ENCODE measurements around the gene PHKA1.
"Not testable (repeated sequence)": the region's sequence is repeated elsewhere in the genome, so short reads cannot be mapped to it uniquely, and the experiment has no call there.

Gene PHKA1

DNA sequence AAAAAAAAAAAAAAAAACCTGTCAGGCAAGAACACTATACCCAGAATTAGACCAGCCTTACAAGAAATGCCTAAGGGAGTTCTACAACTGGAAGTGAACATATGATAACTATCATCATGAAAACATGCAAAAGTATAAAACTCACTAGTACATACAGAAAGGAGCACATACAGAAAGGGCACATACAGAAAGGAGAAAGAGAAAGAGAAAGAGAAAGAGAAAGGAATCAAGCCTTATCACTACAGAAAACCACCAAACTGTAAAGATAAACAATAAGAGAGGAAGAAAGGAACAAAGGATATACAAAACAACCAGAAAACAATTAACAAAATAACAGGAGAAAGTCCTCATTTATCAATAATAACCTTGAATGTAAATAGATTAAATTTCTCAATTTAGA, 50.4 kb downstream of the PHKA1 start:
- no peak for DNase-seq

DNA sequence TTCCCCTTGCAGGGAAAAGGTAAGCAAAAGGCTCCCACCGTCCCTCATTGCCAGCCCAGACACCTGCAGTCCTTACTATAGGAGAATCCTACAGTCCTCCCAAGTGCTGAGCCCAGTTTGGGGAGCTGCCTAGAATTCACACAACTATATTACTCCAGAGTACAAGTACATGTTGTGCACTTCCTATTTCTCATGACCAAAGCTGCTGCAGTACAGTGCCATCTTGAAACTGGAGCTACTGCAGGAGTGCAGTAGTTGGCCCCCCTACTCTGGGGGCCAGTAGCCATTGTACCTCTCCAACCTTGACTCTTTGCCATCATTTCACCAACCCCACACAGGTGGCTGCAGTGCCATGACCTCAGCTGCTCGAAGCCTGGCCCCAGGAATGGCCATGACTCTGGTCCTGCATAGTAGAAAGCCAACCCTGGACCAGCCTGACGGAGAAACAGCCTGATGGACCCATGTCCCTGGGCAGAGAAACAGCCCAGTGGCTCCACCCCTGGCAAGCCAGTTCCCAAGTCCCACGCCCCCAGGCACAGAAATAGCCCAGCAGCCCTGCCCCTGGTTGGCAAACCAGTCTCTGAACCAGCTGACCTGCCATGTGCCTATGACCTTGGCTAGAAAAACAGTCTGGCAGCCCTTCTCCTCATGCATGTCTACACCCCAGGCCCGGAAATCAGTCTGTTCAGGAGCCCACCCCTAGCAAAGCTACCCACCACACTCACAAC, 51.9 kb downstream of the PHKA1 start:
- no peak for DNase-seq

GRCh38 chrX:72659723-72660122, 54.4 kb downstream of the PHKA1 start:
- no peak for DNase-seq

GRCh38 chrX:72652082-72652481, 62.0 kb downstream of the PHKA1 start:
- no peak for DNase-seq

- no peak for DNase-seq
Measured at GRCh38 chrX:72644946-72645345, 69.2 kb downstream of the PHKA1 start.

DNA sequence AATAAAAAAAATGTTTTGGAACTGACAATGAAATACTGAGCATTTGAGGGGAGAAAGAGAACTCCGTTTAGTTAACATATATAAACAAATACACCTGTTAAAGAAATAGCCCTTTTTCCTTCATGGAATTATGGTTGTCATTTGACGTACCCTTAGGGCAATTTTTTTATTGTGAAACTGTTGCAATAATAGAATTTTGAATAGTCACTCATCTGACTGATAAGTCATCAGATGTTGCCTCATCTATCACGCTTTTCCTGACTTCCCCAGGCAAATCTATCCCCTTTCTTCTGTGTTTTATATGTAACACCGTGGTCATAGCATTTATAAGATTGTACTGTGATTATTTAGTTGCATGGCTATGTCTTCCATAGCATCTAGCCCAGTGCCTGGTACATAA, 72.5 kb downstream of the PHKA1 start:
- DNase-seq, result no peak

DNA sequence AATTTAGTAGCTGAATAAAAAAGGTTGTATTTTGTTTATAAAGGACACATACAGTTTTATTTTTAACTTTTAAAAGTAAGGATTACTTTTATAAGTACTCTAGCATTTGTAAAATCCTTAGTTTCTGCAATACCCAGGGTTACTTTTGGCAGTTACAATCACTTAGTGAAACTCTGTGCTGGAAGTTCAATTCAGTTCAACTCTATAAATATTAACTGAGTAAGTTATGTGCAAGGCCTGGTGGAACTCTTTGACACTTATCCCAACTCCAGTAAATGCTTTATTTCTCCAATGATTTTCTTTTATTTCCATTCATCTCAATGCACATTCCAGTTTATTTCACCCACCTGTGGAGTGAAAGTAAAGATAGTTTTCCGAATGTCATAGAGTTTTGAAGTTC, 78.2 kb downstream of the PHKA1 start:
- no peak for DNase-seq

GRCh38 chrX:72634331-72634730, 79.8 kb downstream of the PHKA1 start:
- DNase-seq, result no peak

DNA sequence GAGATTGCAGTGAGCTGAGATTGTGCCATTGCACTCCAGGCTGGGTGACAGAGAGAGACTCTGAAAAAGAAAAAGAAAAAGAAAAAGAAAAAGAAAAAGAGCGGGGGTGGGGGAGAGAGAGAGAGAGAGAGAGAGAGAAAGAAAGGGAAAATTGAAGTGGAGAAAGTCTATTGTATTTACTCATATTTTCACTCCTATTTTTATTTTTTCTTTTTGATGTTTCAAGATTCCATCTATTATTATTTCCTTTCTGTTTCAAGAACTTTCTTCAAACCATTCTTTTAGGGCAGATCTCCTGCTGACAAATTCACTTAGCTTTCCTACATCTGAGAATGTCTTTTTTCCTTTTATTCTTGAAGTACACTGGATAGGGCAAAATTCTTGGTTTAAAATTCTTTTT, 83.9 kb downstream of the PHKA1 start:
- no peak for DNase-seq

DNA sequence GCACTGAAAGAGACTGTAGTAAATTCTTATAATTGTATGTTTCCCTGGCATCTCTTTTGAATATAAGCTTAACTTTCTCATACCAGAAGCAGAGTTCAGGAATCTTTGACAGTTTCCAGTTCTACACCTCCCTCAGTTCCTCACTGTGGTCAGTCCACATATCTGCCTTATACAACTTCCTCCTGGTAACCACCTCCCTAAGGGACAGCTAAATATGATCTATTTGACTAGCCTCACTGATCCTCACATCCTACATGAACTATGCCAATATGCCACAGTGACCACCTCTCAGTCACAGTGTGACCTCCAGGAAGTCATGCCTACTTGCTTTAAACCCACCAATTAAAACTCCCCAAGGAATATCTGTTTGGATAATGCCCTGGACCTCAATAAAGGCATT, 89.9 kb downstream of the PHKA1 start:
- no peak for DNase-seq

DNA sequence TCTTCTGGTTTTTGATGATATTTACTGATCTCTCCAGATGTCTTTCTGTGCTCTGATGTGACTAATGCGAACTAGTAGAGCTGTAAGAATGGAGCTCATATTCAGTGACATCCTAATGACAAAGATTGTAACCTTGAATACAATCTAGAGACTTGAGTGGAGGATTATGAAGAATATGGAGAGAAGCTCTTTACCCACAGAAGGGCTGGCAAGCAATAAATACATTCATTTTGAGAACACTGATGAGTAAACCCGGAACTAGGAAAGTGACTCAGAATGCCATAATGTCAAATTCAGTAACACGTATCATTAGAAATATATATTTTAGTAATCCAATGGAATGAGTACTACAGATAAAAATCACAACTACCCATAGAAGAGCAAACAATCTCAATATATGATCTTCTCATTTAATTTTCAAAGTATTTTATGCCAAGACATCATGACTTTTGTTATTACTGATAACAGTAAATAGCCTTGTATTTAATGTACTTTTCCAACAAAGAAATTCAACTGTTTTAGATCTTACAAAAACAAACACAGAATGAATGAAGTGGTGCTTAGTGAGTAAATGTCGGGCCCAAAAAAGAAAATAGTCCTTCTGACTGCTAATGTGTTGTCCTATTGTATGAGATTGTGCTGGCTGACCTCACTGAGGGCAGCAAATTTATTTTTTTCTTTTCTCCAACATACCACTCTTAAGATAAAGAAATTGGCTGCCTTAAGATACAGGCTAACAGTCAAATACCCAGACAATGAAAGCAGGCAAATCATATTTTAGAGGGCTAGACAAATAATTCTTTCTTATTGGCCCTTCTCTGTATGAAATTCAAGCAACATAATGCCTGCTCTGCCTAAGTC, 92.3 kb downstream of the PHKA1 start:
- DNase-seq, result no peak

DNA sequence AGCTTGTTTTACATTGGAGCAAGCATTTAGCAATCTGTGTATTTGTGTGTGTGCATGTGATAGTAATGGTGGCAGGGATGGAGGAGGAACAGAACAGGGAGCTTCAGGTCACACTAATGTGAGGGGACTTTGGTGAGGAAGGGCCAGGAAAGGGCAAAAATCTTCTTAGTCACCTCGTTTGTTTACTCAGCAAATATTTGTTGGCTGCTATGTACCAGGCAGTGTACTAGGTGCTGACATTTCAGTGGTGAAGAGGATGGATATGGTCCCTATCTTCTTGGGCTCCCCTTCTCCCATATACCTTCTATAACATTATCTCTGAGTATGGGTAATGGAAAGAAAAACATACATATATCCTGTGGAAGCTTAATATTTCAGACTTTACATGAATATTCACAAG, 92.9 kb downstream of the PHKA1 start:
- DNase-seq, result no peak

GRCh38 chrX:72620550-72621145, 93.5 kb downstream of the PHKA1 start:
- no peak for DNase-seq

DNA sequence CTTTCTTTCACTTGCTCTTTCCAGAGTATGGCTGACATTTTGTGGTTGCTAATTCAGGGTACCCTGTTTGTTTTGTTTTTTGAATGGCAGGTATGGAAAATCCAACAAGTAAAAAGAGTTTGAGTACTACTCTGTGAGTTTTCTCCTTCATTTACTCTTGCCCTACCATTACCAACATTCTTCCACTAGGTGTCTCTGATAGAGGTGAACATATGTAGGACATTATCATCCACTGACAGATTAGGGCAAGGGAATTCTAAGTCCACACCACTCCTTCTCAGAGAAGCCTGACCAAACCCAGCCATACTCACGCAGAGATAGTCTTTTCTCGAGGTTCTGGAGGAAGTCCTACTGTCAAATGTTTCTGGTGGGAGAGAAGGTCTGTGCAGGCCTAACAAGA, 104.8 kb downstream of the PHKA1 start:
- DNase-seq, result no peak

GRCh38 chrX:72604705-72605104, 109.4 kb downstream of the PHKA1 start:
- DNase-seq, result no peak

GRCh38 chrX:72604112-72604511, 110.0 kb downstream of the PHKA1 start:
- no peak for DNase-seq

DNA sequence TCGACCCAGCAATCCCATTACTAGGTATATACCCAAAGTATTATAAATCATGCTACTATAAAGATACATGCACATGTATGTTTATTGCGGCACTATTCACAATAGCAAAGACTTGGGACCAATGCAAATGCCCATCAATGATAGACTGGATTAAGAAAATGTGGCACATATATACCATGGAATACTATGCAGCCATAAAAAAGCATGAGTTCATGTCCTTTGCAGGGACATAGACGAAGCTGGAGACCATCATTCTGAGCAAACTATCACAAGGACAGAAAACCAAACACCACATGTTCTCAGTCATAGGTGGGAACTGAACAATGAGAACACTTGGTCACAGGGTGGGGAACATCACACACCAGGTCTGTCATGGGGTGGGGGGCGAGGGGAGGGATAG, 123.1 kb downstream of the PHKA1 start:
- DNase-seq, result not testable (repeated sequence)

DNA sequence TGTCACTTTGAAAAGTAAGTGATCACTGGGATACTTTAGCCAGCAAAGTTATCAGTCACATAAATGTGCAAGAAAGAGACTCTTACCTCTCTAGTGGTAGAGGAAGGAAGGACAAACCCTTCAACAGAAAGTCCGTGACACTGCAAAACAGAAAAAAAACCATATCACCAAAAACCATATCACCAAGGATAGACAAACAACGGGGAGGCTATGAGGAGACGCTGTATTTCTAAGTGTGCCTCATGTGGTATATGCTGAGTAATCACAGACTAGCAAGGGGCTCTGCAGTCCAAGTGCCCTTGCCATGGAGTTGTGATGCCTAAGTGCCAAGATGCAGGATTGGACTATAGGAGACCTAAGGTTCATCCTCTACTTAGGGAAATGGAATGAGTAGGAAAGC, 129.9 kb downstream of the PHKA1 start:
- DNase-seq, result no peak

DNA sequence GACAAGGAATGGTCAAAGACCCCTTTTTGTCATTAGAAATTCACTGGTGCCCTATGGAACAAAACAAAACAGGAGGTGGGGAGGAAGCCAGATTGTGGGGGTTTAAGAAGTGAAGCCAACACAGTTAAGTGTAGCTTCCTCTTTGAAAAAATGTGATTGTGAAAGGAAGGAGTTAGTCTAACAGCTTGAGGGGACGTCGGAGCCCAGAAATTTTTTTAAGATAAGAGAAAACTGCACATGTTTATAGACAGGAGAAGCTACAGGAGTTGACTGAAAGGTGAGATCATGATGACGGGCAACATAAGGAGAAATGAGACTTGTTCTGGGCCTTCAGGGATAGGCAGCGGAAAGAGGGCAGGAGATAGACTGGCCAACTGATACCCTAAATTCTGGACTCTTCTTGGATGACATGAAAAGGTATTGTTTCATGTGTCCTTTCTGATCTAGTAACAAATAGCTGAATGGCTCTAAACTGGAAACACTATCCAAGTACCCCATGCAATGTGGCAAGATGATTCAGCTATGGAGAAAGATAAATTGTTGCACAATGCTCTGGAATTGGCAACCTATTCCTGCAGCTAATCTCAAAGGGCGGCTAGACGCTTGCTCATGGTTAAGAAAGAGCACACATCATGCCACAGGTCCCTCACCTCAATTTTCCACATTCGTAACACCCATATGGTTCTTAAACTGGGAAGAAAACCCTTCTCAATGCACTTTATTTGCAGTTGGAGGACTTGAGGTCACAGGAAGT, 137.8 kb downstream of the PHKA1 start:
- DNase-seq, result no peak

DNA sequence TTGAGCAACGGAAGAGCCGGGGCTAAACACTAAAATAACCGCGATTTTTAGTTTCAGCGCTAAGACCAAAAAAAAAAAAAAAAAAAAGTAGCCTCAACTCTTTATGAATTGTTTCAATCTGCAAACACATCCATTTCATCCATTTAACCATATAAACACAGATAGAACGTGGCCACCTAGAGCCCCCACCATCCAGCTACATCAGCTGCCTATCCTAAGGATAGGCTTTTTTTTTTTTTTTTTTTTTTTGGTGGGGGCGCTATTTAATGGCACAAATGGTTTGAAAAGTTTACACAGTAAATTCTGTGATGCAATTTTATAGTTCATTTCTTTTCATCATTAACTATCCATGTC, 141.0 kb downstream of the PHKA1 start:
- DNase-seq, result no peak

DNA sequence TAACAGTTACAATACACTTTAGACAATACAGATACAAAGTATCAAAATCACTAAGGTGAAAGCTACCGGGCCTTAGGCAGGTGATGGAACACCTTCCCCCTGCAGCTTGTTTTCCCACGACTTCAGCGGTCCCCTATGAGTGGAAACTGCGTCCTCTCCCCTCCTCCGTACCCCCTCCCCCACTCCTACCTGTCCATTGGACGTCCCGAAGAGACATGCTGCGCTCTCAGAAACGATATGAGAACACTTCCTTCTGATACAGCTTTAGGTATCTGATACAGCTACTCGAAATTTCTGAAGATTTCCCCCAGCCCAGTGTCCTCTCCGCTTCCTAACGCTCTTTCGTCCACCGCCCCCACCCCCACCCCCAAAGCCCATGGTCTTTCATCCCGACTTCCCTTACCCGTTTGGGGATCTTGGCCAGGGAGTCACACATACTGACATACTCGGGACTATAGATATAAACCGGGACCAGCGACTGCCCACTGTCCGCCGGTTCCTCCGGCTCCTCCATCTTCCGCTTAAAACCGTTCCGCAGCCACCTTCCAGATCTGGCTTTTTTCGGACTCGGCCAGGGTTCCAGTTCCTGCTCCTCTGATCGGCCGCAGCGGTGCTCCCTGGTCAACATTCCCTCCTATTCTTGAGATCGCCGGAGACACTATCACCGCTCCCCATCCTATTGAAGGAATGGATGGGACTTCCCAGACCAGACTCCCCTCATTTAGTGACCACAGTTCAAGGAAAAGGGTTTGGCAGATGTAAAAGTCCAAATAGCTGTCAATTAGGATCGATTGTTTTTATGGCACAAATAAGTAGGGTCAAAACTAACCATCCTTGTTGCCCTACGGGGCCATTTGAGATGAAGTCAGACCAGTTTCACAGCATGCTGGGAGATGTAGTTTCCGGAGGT, 141.6 kb downstream of the PHKA1 start, which contains the start of gene HDAC8:
Gene HDAC8, minus strand, starts transcription at position 596 of the 910 bp plus-strand sequence. Its CDS starts 82 bp downstream, at position 514.
- DNase-seq, result peak; percentile 60 to 69

- DNase-seq, result no peak
Measured at GRCh38 chrX:72569786-72570185, 144.3 kb downstream of the PHKA1 start.
